ENCODE results near the gene RPL19.
"Not testable (repeated sequence)": the region's sequence is repeated elsewhere in the genome, so short reads cannot be mapped to it uniquely, and the experiment has no call there.

RPL19 gene

DNA sequence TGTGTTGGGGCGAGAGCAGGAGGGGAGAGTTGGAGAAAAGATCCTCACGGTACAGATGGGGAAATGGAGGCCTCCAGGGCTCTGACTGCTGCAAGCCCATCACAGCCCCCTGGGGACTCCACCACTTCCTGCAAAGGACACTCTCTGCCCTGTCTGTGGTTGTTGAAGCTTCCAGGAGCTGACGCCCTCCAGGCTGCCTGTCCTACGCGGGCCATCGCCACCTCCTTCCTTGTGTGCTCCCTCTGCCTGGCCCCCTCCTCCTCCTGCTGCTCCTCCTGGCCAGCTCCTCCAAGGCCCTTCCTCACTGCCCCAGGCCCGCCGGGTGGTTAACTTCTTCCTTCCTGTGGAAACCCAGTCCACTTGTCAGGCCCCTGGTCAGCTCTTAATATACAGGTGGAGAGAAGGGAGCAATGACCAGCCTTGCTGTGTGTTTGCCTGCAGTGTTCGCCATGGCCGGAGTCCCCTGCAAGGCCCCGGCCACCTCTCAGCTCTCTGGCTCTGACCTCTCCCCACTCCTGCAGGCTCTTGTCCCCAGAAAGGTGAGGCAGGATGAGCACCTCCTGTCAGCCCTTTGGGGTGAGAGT is 44.0 kb downstream of the RPL19 start:
- Mint-ChIP-seq H3K4me1 (peaks cover 5% of the 10 kb centered on the region), H3K4me3 (no peak overlapping the region), H3K27me3 (ENCODE audit: low read depth) (peaks cover 12% of the 10 kb centered on the region), H3K9me3 (no peaks in the 10 kb centered on the region), H3K27ac (no peak overlapping the region), H3K36me3 (ENCODE audit: low read depth) (no peaks in the 10 kb centered on the region)
- TF ChIP-seq, protein P1, sequence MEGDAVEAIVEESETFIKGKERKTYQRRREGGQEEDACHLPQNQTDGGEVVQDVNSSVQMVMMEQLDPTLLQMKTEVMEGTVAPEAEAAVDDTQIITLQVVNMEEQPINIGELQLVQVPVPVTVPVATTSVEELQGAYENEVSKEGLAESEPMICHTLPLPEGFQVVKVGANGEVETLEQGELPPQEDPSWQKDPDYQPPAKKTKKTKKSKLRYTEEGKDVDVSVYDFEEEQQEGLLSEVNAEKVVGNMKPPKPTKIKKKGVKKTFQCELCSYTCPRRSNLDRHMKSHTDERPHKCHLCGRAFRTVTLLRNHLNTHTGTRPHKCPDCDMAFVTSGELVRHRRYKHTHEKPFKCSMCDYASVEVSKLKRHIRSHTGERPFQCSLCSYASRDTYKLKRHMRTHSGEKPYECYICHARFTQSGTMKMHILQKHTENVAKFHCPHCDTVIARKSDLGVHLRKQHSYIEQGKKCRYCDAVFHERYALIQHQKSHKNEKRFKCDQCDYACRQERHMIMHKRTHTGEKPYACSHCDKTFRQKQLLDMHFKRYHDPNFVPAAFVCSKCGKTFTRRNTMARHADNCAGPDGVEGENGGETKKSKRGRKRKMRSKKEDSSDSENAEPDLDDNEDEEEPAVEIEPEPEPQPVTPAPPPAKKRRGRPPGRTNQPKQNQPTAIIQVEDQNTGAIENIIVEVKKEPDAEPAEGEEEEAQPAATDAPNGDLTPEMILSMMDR (IDR thresholded peaks at IDR 0.05; ENCODE audit: unreplicated experiment in 3 of 3), result no peak

DNA sequence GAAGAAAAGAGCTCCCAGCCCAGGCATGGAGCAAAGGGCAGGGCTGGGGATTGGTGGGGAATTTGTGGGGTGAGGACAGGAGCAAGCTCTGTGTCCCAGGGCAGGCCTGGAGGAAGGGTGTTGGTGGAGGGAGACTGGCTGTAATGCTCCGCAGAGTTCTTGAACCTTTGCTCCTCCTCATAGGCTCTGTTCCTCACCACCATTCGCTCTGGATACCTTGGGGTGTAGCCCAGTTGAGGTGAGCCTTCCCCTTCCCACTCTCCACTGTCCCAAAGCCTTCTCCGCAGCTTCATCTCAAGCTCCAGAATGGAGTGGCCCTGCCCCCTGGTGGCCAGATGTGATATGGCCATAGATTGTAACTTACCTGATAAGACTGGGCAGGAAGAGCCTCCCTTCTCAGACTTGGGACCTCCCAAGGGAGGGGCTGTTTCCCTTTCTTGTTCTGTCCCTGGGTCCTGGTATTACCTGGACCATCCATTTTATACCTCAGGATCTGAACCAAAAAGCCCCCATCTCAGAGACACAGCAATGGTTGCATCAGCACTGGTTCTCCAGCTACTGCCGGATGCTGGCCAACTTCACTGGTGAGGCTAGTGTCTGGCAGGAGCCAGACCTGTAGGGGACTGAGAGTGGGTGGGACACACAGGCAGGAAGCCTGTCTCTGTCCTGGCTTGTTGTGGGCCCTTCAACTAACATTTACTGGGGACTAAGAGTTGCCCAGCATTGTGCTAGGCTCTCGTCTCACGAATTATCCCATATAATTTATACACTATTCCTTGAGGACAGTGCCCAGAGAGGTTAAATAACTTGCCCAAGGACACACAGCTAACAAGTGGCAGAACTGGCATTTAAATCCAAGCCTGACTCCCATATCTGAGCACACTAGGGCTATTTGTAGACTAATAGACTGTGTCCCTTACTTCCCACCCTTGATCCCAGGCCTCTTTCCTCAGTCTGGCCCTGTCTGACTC is 44.8 kb downstream of the RPL19 start:
- Mint-ChIP-seq H3K27me3 (ENCODE audit: low read depth) (peaks cover 6% of the 10 kb centered on the region), H3K9me3 (no peaks in the 10 kb centered on the region), H3K27ac (peak overlapping the region in 2 of 3 experiments; percentile 39 to 58), H3K36me3 (ENCODE audit: low read depth) (no peaks in the 10 kb centered on the region), H3K4me1 (peaks cover 5% of the 10 kb centered on the region), H3K4me3 (no peak overlapping the region)
- TF ChIP-seq, protein P1 (IDR thresholded peaks at IDR 0.05; ENCODE audit: unreplicated experiment in 3 of 3), result peak; percentile 91 to 94 (median 94)

DNA sequence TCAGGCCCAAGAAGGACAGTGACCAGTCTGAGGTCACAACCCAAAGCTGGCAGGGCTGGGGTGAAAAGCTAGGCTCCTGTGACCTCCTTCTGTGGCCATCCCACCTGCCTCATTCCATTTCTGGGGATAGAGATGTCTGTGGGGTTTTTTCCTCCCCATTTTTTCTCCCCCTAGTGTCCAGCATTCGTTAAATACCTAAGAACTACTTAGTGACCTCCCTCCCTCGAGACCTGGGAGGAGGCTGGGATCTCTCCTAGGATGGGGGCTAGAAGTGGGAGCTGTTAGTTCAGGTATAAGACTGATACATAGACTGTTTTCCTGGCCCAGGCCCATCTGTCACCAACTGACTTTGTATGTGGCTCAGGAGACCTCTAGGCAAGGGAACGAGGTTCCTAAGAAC is 46.2 kb downstream of the RPL19 start:
- Mint-ChIP-seq H3K27ac (no peak overlapping the region), H3K27me3 (ENCODE audit: low read depth) (peaks cover 3% of the 10 kb centered on the region), H3K36me3 (ENCODE audit: low read depth) (peaks cover 4% of the 10 kb centered on the region), H3K9me3 (no peaks in the 10 kb centered on the region), H3K4me1 (peaks cover 5% of the 10 kb centered on the region), H3K4me3 (no peak overlapping the region)
- TF ChIP-seq, protein P1 (IDR thresholded peaks at IDR 0.05; ENCODE audit: unreplicated experiment in 3 of 3), result no peak

DNA sequence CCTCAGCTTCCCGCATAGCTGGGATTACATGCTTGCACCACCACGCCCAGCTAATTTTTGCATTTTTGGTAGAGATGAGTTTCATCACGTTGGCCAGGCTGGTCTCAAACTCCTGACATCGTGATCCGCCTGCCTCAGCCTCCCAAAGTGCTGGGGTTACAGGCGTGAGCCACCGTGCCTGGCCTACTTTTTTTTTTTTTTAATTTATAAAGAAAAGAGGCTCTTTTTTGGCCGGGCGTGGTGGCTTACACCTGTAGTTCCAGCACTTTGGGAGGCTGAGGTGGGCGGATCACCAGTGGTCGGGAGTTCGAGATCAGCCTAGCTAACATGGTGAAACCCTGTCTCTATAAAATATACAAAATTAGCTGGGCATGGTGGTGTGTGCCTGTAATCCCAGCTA is 50.0 kb downstream of the RPL19 start:
- H3K27me3 Mint-ChIP-seq (ENCODE audit: low read depth); H3K27ac Mint-ChIP-seq; H3K4me1 Mint-ChIP-seq; H3K9me3 Mint-ChIP-seq; H3K4me3 Mint-ChIP-seq: not testable (repeated sequence)
- peaks cover 22% of the 10 kb centered on the region for H3K36me3 Mint-ChIP-seq (ENCODE audit: low read depth)

DNA sequence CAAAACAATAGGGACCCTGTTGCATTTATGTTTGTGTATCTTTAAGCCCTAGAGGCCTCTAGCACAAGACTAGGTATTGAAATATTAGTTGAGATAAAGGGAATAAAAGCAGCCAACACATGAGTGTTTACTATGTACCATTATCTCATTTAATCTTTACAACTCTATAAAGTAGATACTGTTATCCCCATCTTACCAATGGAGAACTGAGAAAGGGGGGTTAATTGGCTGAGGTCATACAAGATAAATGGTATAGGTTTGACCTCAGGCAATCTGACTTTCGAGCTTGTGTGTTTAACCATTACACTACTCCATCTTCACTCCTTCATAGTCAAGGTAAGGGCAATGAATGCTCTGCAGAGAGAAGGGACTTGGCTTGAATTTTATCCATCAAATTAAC is 51.9 kb downstream of the RPL19 start:
- Mint-ChIP-seq H3K27ac (no peak overlapping the region), H3K36me3 (ENCODE audit: low read depth) (peaks cover 28% of the 10 kb centered on the region), H3K9me3 (no peaks in the 10 kb centered on the region), H3K27me3 (ENCODE audit: low read depth) (no peaks in the 10 kb centered on the region), H3K4me3 (no peak overlapping the region), H3K4me1 (no peaks in the 10 kb centered on the region)
- TF ChIP-seq, protein P1 (IDR thresholded peaks at IDR 0.05; ENCODE audit: unreplicated experiment in 3 of 3), result no peak

DNA sequence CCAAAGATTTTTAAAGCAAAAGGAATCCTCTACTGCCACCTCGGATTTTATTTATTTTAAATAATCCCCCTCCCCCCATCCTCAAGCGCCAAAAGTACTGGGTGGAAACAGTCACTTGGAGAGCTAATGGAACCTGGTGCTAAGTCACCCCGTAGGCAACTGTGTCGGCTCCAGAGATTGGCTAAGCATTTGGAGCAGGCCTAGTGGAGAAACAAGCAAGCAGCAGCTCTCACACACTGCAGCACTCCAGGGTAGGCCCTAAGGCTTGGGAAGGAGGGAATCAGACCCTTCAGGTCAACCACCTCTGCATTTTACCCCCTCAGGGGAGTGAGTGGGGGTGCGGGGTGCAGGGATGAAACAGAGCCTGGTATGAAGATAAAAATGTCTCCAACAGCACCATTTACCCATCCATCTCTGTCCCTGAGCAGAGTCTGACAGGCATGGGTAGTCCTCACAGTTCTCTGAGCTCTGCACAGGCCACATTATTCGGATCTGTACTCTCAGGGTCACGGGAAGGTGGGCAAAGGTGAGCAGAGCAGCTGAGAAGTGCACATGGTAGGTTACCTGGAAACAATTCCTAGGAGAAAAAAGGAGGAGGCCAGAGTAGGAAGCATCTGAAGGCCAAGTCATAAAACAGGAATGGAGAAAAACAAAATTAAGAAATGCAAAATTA is 52.8 kb downstream of the RPL19 start:
- Mint-ChIP-seq H3K4me3 (no peak overlapping the region), H3K27me3 (ENCODE audit: low read depth) (no peaks in the 10 kb centered on the region), H3K9me3 (no peaks in the 10 kb centered on the region), H3K36me3 (ENCODE audit: low read depth) (peaks cover 37% of the 10 kb centered on the region), H3K4me1 (no peaks in the 10 kb centered on the region), H3K27ac (no peak overlapping the region)
- TF ChIP-seq, protein P1 (IDR thresholded peaks at IDR 0.05; ENCODE audit: unreplicated experiment in 3 of 3), result no peak
